IMR-90 (cell line): ENCODE data around the gene SEBOX. TPM values are rescaled to one million over a fixed set of nuclear protein-coding genes. Genes with fewer than 3 reads are reported as not detected.

ENCODE experiments used
- ATAC-seq: fragments of 200-7000 bp; cut with Tn5 transposase; 2 replicates; pipeline ENCODE4 v1.9.1; 2020; ENCODE audit warnings: low read depth, mild to moderate bottlenecking, moderate library complexity
- BruUV-seq: library from RNA; stranded (reverse); fragments of 400-500 nt; replicated peaks from 2 replicates; lab custom pipeline; 2021; lab: Mats Ljungman, UMichigan
- CTCF ChIA-PET: fragments of 300-600 bp; formaldehyde crosslinking; extraction: SDS; loops from one replicate; lab custom pipeline; 2021; ENCODE audit warnings: antibody characterized with exemption; lab: Yijun Ruan, JAX
- POLR2A ChIA-PET: fragments of 300-600 bp; sonication (Branson Sonifier 250); formaldehyde crosslinking; loops from one replicate; lab custom pipeline; 2022; ENCODE audit warnings: antibody characterized with exemption; ENCODE audit not compliant: unreplicated experiment; lab: Charles Lee
- DNase-seq: peaks from one replicate; pipeline ENCODE4 v3.0.0; 2013
- H2AFZ ChIP-seq: replicated peaks from 2 replicates; pipeline ENCODE3; 2013; ENCODE audit warnings: low read length, mild to moderate bottlenecking; ENCODE audit not compliant: poor library complexity
- H2AK5ac ChIP-seq: 2 replicates; pipeline ENCODE4 v1.6.1; 2013; ENCODE audit warnings: low read depth, low read length, inconsistent platforms
- H2AK9ac ChIP-seq: replicated peaks from 2 replicates; pipeline ENCODE3; 2013; ENCODE audit warnings: mild to moderate bottlenecking, low read depth, low read length, moderate library complexity; ENCODE audit not compliant: poor library complexity
- H2BK120ac ChIP-seq: 2 replicates; pipeline ENCODE4 v1.6.1; 2013; ENCODE audit warnings: low read depth, low read length, inconsistent platforms
- H2BK15ac ChIP-seq: 3 replicates; pipeline ENCODE4 v1.6.1; 2013; ENCODE audit warnings: low read depth, low read length, inconsistent platforms
- H2BK20ac ChIP-seq: 2 replicates; pipeline ENCODE4 v1.6.1; 2013; ENCODE audit warnings: low read depth, mild to moderate bottlenecking, inconsistent platforms, low read length, moderate library complexity
- H2BK5ac ChIP-seq: 2 replicates; pipeline ENCODE4 v1.6.1; 2013; ENCODE audit warnings: mild to moderate bottlenecking, low read depth, low read length, inconsistent platforms; ENCODE audit not compliant: poor library complexity, severe bottlenecking
- H3K14ac ChIP-seq: replicated peaks from 2 replicates; pipeline ENCODE4 v1.6.1; 2013; ENCODE audit warnings: low read depth, low read length, inconsistent platforms
- H3K18ac ChIP-seq: 2 replicates; pipeline ENCODE4 v1.6.1; 2013; ENCODE audit warnings: low read depth, low read length, control low read depth
- H3K23ac ChIP-seq: 2 replicates; pipeline ENCODE4 v1.6.1; 2013; ENCODE audit warnings: low read depth, low read length, inconsistent platforms
- H3K27ac ChIP-seq: 2 replicates; pipeline ENCODE4 v1.5.1; 2013; ENCODE audit warnings: mild to moderate bottlenecking, control low read depth, low read length; ENCODE audit not compliant: insufficient read depth
- H3K27me3 ChIP-seq: 2 replicates; pipeline ENCODE4 v1.6.1; 2013; ENCODE audit warnings: low read length; ENCODE audit not compliant: control insufficient read depth, insufficient read depth
- H3K36me3 ChIP-seq: 2 replicates; pipeline ENCODE4 v1.6.1; 2013; ENCODE audit warnings: low read length, mixed read lengths; ENCODE audit not compliant: control insufficient read depth, insufficient read depth
- H3K4ac ChIP-seq: 2 replicates; pipeline ENCODE4 v1.6.1; 2013; ENCODE audit warnings: low read depth, low read length, inconsistent platforms
- H3K4me1 ChIP-seq: 2 replicates; pipeline ENCODE4 v1.6.1; 2013; ENCODE audit warnings: low read length, mixed read lengths; ENCODE audit not compliant: control insufficient read depth, insufficient read depth
- H3K4me2 ChIP-seq: 2 replicates; pipeline ENCODE4 v1.6.1; 2013; ENCODE audit warnings: low read depth, mild to moderate bottlenecking, control low read depth, low read length, moderate library complexity
- H3K4me3 ChIP-seq: 2 replicates; pipeline ENCODE4 v1.5.1; 2013; ENCODE audit warnings: low read depth, mild to moderate bottlenecking, control low read depth, low read length, moderate library complexity; ENCODE audit not compliant: insufficient read depth
- H3K56ac ChIP-seq: 2 replicates; pipeline ENCODE4 v1.6.1; 2013; ENCODE audit warnings: low read length, inconsistent platforms; ENCODE audit not compliant: insufficient read depth; ENCODE audit errors: extremely low read depth
- H3K79me1 ChIP-seq, 2 experiments: 2 replicates each; pipeline ENCODE4 v1.6.1; 2013; ENCODE audit warnings: low read length in 2 of 2, inconsistent platforms in 1 of 2, low read depth in 1 of 2
- H3K9ac ChIP-seq: 2 replicates; pipeline ENCODE4 v1.6.1; 2013; ENCODE audit warnings: low read depth, low read length, control low read depth
- H3K9me1 ChIP-seq: 2 replicates; pipeline ENCODE4 v1.6.1; 2013; ENCODE audit warnings: low read length, inconsistent platforms; ENCODE audit not compliant: insufficient read depth
- H3K9me3 ChIP-seq: 2 replicates; pipeline ENCODE4 v1.6.1; 2013; ENCODE audit warnings: low read length; ENCODE audit not compliant: control insufficient read depth, insufficient read depth
- H4K20me1 ChIP-seq: 2 replicates; pipeline ENCODE4 v1.6.1; 2013; ENCODE audit warnings: low read length, inconsistent platforms; ENCODE audit not compliant: insufficient read depth
- H4K5ac ChIP-seq: 2 replicates; pipeline ENCODE4 v1.6.1; 2013; ENCODE audit warnings: mild to moderate bottlenecking, low read depth, low read length, control low read depth
- H4K8ac ChIP-seq, 2 experiments: 2 replicates each; pipeline ENCODE4 v1.6.1; 2013; ENCODE audit warnings: low read depth in 2 of 2, low read length in 2 of 2, control low read depth in 1 of 2, inconsistent platforms in 1 of 2
- H4K91ac ChIP-seq: 2 replicates; pipeline ENCODE4 v1.6.1; 2013; ENCODE audit warnings: low read depth, low read length, inconsistent platforms; ENCODE audit not compliant: insufficient read depth
- BHLHE40 ChIP-seq: fragments of 150-350 bp; IDR thresholded peaks from 2 replicates; pipeline ENCODE4 v1.6.1; 2016; ENCODE audit warnings: mild to moderate bottlenecking, low read depth, low read length
- CEBPB ChIP-seq: IDR thresholded peaks from 2 replicates; pipeline ENCODE4 v1.6.1; 2012; ENCODE audit warnings: low read depth, low read length, improper control_type of control experiment
- CHD1 ChIP-seq: IDR thresholded peaks from 2 replicates; pipeline ENCODE4 v1.6.1; 2012; ENCODE audit warnings: low read depth, low read length, improper control_type of control experiment
- FOS ChIP-seq: fragments of 150-350 bp; IDR thresholded peaks from 2 replicates; pipeline ENCODE4 v1.6.1; 2016; ENCODE audit warnings: low read depth, low read length
- MAZ ChIP-seq: IDR thresholded peaks from 2 replicates; pipeline ENCODE4 v1.6.1; 2012; ENCODE audit warnings: low read depth, mild to moderate bottlenecking, low read length, improper control_type of control experiment, moderate library complexity, borderline replicate concordance
- MXI1 ChIP-seq: IDR thresholded peaks from 2 replicates; pipeline ENCODE4 v1.6.1; 2012; ENCODE audit warnings: low read depth, mild to moderate bottlenecking, low read length, moderate library complexity, borderline replicate concordance
- NFE2L2 ChIP-seq: fragments of 150-350 bp; IDR thresholded peaks from 2 replicates; pipeline ENCODE4 v1.6.1; 2016; ENCODE audit warnings: low read depth, mild to moderate bottlenecking, low read length
- POLR2A ChIP-seq: IDR thresholded peaks from 2 replicates; pipeline ENCODE4 v1.6.1; 2012; ENCODE audit warnings: mild to moderate bottlenecking, low read depth, low read length
- RAD21 ChIP-seq: IDR thresholded peaks from 2 replicates; pipeline ENCODE4 v1.6.1; 2012; ENCODE audit warnings: low read length, improper control_type of control experiment
- RCOR1 ChIP-seq: IDR thresholded peaks from 2 replicates; pipeline ENCODE4 v1.6.1; 2012; ENCODE audit warnings: mild to moderate bottlenecking, low read length, improper control_type of control experiment; ENCODE audit not compliant: insufficient replicate concordance
- RFX5 ChIP-seq: IDR thresholded peaks from 2 replicates; pipeline ENCODE4 v1.8.0; 2012; ENCODE audit warnings: low read depth, mild to moderate bottlenecking, low read length, moderate library complexity
- SMC3 ChIP-seq: fragments of 150-350 bp; IDR thresholded peaks from 2 replicates; pipeline ENCODE4 v1.6.1; 2016; ENCODE audit warnings: low read depth, mild to moderate bottlenecking, antibody characterized with exemption, low read length, moderate library complexity
- WGBS, 2 experiments: methylation state at CpG; one replicate each; pipeline versions ENCODE4 v1.1.5 to v1.1.7; 2013; ENCODE audit warnings: missing lambda C conversion rate in 2 of 2; ENCODE audit not compliant: insufficient read length in 1 of 2; ENCODE audit errors: extremely low coverage in 2 of 2; 5-methylcytosine and 5-hydroxymethylcytosine counted together
- dilution Hi-C: fragments of 300-500 bp; cut with HindIII; formaldehyde crosslinking; loops from one replicate; pipeline ENCODE4 v1.14.3; 2018; ENCODE audit warnings: low sequenced_read_pairs; ENCODE audit not compliant: unreplicated experiment
- in situ Hi-C: fragments of 300-500 bp; cut with MboI; formaldehyde crosslinking; loops from 3 replicates; pipeline ENCODE4 v1.14.3; 2019; ENCODE audit warnings: low sequenced_read_pairs, inconsistent platforms, mixed read lengths
- intact Hi-C: fragments of 100-400 bp; cut with micrococcal nuclease; formaldehyde crosslinking; loops from 2 replicates; pipeline ENCODE4 v1.10.0; 2022
- polyA plus RNA-seq, 3 experiments: library from polyadenylated mRNA; depleted of rRNA; stranded (reverse); fragments of >200 nt; gene quantifications; 2 replicates each; pipeline ENCODE4 v1.2.3, GENCODE V29; 2012; ENCODE audit warnings: low replicate concordance in 1 of 3
- total RNA-seq: library from RNA; depleted of rRNA; stranded (reverse); fragments of >200 nt; gene quantifications from 2 replicates; pipeline ENCODE4 v1.2.3, GENCODE V29; 2012
- TF ChIP-seq, protein P1 (sequence below): conservative IDR thresholded peaks from 2 replicates; pipeline ENCODE4 v1.5.1; 2012; ENCODE audit warnings: mild to moderate bottlenecking, low read depth, low read length, improper control_type of control experiment
- TF ChIP-seq, protein P2 (sequence below): fragments of 150-350 bp; IDR thresholded peaks from 2 replicates; pipeline ENCODE4 v1.6.1; 2016; ENCODE audit warnings: low read depth, mild to moderate bottlenecking, low read length, moderate library complexity, borderline replicate concordance
- TF ChIP-seq, protein P3 (sequence below): fragments of 150-350 bp; IDR thresholded peaks from 2 replicates; pipeline ENCODE4 v1.6.1; 2017; ENCODE audit warnings: mild to moderate bottlenecking, antibody characterized with exemption, low read length, low read depth

SEBOX gene
- total and polyA plus RNA-seq, 2 of the 4 experiments (the other 2 are of a cell fraction): not detected

DNA sequence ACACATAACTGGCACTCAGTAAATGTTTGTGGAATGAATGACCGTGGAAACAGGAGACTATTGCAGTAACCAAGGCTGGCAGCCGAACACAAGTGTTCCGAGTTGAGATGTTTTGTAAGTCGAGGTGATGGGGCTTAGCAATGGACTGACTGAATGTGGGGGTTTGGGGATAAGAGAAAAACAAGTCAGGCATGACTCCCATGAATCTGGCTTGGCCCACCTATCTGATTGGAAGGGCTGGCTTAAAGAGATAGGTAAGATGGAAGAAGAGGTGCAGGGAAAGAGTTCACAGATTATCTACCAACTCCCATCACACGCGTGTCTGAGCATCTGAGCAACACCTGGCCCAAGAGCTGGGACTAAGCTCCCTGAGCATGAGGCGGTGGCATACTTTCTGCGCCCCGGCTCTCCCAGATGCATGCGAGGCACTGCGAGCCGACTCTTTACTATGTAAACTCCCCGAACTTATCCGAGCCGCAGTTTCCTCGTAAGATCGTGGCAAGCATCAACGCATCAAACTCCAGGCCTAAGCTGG lies 30.3 kb downstream of the SEBOX start:
- Histone ChIP-seq H3K4me1 (peaks cover 13% of the 10 kb centered on the region), H2AFZ (peak overlapping the region; percentile 90), H3K4ac (peak overlapping the region; percentile 44), H3K27me3 (no peaks in the 10 kb centered on the region), H3K9me3 (no peaks in the 10 kb centered on the region), H3K4me3 (peak overlapping the region; percentile 59), H2AK9ac (peak overlapping the region; percentile 92), H2BK20ac (no peak overlapping the region), H3K18ac (no peak overlapping the region), H2BK15ac (no peak overlapping the region), H3K9ac (peak overlapping the region; percentile 82), H3K56ac (no peak overlapping the region), H3K4me2 (peak overlapping the region; percentile 92), H4K20me1 (peaks cover 46% of the 10 kb centered on the region; the same call in 1 of the 2 replicates), H4K5ac (peak overlapping the region; percentile 18), H2BK5ac (peak overlapping the region; percentile 60), H4K91ac (peak overlapping the region; percentile 57), H2AK5ac (peak overlapping the region; percentile 87), H3K14ac (peak overlapping the region; percentile 90), H3K23ac (peak overlapping the region; percentile 74), H3K27ac (peak overlapping the region; percentile 60), H3K36me3 (peaks cover 22% of the 10 kb centered on the region), H4K8ac (peak overlapping the region; percentile 9 to 62; a peak in 3 of 4 replicates), H3K9me1 (peaks cover 16% of the 10 kb centered on the region), H2BK120ac (peak overlapping the region; percentile 7; the same call in 1 of the 2 replicates), H3K79me1 (peaks cover 36 to 85% of the 10 kb centered on the region in 2 experiments)
- ATAC-seq (no peak), DNase-seq (peak; percentile 63)
- dilution Hi-C loops: no loop called here
- intact Hi-C loops: loop anchor here (5.0 to 10.0 kb wide), 4 partner anchors 82 to 442 kb away; partner anchors contain the start of genes LYRM9 and NLK
- WGBS, 2 experiments: 11% methylated on average over 14 of the region's 18 CpGs; no CpG with 5 or more reads in 1 of the 2 experiments
- no TSS peak for BruUV-seq
- ChIA-PET CTCF (interaction anchor here (1.1 to 1.4 kb wide), 3 partner anchors 15 to 75 kb away, joined by 3 to 6 read pairs (median 3); no protein-coding TSS in a partner anchor), POLR2A (interaction anchor here (0.6 to 1.8 kb wide), 3 partner anchors 12 to 143 kb away, joined by 3 to 8 read pairs (median 6); no protein-coding TSS in a partner anchor)
- in situ Hi-C loops: loop anchor here (25.0 kb wide), 1 partner anchor 797 kb away; no protein-coding TSS in a partner anchor
- TF ChIP-seq RFX5 (no peak), SMC3 (no peak), CHD1 (no peak), MAZ (no peak), RAD21 (no peak), FOS (no peak), RCOR1 (no peak), MXI1 (no peak; the same call in 1 of the 2 replicates), POLR2A (no peak), CEBPB (no peak), NFE2L2 (no peak), BHLHE40 (no peak)
- TF ChIP-seq, protein P1, sequence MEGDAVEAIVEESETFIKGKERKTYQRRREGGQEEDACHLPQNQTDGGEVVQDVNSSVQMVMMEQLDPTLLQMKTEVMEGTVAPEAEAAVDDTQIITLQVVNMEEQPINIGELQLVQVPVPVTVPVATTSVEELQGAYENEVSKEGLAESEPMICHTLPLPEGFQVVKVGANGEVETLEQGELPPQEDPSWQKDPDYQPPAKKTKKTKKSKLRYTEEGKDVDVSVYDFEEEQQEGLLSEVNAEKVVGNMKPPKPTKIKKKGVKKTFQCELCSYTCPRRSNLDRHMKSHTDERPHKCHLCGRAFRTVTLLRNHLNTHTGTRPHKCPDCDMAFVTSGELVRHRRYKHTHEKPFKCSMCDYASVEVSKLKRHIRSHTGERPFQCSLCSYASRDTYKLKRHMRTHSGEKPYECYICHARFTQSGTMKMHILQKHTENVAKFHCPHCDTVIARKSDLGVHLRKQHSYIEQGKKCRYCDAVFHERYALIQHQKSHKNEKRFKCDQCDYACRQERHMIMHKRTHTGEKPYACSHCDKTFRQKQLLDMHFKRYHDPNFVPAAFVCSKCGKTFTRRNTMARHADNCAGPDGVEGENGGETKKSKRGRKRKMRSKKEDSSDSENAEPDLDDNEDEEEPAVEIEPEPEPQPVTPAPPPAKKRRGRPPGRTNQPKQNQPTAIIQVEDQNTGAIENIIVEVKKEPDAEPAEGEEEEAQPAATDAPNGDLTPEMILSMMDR: no peak
- TF ChIP-seq, protein P2, sequence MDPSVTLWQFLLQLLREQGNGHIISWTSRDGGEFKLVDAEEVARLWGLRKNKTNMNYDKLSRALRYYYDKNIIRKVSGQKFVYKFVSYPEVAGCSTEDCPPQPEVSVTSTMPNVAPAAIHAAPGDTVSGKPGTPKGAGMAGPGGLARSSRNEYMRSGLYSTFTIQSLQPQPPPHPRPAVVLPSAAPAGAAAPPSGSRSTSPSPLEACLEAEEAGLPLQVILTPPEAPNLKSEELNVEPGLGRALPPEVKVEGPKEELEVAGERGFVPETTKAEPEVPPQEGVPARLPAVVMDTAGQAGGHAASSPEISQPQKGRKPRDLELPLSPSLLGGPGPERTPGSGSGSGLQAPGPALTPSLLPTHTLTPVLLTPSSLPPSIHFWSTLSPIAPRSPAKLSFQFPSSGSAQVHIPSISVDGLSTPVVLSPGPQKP: no peak
- TF ChIP-seq, protein P3, sequence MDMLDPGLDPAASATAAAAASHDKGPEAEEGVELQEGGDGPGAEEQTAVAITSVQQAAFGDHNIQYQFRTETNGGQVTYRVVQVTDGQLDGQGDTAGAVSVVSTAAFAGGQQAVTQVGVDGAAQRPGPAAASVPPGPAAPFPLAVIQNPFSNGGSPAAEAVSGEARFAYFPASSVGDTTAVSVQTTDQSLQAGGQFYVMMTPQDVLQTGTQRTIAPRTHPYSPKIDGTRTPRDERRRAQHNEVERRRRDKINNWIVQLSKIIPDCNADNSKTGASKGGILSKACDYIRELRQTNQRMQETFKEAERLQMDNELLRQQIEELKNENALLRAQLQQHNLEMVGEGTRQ: no peak
